RPMI7951 (cell line): ENCODE results near the gene RIPOR2. TPM values are rescaled to one million over a fixed set of nuclear protein-coding genes. Genes with fewer than 3 reads are reported as not detected.
"Not testable (repeated sequence)": the region's sequence is repeated elsewhere in the genome, so short reads cannot be mapped to it uniquely, and the experiment has no call there.

ENCODE experiments used
- DNase-seq: peaks from one replicate; pipeline ENCODE4 v3.0.0-alpha.2; 2012; ENCODE audit warnings: low read depth
- total RNA-seq: library from RNA; depleted of rRNA; stranded (reverse); fragments of >200 nt; shearing (Covaris generic); gene quantifications from 2 replicates; pipeline ENCODE4 v1.2.3, GENCODE V29; 2014

RIPOR2 gene
- total RNA-seq, 1 experiment from 2014 or later: 0.72 TPM

DNA sequence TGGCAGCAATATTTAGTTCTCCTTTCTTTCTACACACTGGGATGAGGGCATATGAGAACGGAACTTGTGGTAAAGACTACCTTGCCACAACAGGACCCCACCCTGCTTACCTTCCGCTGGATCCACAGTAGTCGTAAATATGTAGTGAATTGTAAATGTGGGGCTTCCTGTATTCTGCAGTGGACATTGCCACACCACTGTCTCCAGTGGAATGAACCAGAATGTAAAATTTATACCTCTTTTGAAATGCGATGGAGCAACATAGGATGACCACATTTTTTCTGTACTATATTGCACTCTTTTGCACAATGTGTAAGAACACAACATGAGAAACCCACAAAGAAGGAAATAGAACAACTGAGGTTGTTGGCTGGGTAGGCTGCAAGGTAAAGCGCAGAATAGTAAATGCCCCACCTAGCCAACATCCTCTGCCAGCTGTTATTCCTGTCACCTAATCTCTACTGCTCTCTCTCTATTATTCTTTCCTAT lies 16.1 kb upstream of the RIPOR2 start:
- DNase-seq: no peak

DNA sequence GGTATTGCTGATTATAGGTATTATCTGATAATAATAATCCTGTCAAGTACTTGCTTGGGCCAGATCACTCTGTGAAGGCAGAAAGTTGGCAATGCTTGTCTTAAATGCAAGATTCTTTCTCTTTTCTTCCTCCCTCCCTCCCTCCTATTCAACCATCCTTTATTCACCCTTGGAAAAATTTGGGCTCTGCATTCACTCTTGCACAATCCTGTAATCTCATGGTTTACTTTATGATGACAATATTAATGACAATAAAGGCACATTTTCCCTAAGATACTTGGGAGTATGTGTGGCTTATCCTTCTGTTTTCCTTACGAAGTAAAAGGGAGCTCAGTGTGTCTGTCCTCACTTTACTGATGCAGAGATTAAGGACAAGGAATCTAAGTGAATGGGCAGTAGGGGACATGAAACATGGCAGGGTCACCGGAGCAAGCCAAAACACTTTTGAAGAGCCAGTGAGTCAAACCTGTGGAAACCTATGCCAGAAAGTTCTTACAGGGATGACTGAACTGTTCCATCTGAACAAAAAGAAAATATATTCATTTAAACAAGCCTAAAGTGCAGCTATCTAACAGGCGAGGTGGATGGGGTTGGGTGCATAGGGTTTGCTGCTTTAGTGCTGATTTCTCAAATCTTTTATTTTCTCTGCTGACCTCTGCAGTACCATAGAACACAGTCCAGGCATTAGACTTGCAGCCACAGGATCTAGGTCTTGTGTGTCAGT lies 14.6 kb upstream of the RIPOR2 start:
- no peak for DNase-seq

DNA sequence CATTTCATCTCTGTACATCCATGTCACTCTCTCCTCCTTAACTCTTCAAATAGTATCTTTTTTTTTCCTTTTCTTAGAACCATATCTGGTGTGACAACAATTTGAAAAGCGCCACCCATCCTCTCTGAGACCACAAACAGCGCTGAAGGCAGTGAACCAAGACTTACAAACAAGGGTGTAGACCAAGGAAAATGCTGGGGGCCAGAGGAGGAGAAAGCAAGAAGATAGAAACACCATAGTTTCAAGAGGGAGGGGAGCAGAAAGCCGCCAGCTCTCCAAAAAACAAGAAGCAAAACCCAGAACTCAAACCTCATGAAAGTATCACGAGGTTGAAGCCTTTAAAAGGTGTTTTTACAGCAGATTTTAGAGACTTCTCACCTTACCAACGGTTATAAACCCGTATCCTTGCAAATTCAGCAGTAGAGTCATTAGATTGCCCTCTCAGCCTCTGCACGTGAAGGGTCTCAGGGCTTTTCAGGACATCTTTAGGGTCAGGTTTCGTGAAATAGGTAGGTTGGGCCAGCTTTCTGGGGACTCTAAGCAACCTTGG lies 13.3 kb upstream of the RIPOR2 start:
- DNase-seq: no peak

DNA sequence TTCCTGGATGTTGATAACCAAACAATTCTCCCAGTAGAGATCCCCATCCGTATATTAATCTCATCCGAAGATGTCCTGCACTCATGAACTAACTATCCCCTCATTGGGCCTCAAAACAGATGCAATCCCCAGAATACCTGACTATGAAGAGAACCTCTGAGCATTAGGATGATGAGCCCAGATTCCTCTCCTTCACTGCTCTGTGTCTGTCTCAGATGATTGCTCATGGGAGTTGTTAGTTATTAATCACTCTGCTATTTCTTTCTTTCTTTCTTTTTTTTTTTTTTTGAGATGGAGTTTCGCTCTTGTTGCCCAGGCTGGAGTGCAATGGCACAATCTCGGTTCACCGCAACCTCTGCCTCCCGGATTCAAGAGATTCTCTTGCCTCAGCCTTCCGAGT lies 12.5 kb upstream of the RIPOR2 start:
- not testable (repeated sequence) for DNase-seq

DNA sequence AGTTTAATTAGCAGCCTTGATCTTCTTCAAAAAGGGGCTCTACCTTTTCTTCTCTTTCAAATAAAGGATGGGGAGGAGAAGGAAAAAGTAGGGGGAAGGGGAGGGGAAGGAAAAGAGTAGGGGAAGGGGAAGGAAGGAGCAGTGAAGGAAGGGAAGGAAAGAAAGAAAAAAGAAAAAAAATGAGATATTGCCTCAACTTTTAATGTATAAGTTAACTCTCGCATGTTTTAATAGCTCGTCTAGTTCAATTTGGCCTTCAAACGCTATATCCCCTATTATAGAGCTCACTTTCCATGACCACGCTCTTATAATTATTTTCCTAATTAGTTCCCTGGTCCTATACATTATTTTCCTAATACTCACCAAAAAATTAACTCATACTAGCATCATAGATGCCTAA lies 11.9 kb upstream of the RIPOR2 start:
- no peak for DNase-seq

DNA sequence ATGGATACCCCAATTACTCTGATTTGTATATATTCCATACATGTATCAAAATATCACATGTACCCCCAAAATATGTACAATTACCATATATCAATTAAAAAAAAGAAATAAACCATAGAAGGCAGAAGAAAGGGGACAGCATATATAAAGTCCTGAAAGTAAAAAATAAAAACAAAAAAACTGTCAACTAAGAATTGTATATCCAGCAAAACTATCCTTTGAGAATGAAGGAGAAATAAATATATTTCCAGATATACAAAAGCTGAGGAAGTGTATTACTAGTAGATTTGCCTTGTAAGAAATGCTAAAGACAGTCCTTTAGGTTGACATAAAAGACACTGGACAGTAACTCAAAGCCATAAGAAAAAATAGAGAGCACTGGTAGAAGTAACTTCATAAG lies 9.3 kb upstream of the RIPOR2 start:
- no peak for DNase-seq

DNA sequence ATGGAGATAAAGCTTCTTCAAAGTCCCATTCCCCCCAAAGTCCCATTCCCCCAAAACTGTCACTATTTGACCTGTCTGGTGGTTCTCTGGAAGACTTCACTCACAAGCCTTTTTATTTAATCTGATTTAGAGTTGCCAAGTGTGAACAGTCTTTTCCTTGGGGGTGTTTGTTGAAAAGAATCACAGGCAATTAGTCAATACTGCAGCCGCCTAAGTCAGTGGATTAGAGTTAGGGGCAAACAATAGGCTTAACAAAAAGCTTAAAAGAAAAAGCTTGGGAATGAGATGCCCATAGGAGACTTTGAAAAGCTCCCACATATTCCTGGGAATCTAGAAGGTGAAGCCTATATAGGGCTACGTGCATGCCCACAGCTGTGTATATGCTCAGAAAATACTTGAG lies 8.0 kb upstream of the RIPOR2 start:
- no peak for DNase-seq

DNA sequence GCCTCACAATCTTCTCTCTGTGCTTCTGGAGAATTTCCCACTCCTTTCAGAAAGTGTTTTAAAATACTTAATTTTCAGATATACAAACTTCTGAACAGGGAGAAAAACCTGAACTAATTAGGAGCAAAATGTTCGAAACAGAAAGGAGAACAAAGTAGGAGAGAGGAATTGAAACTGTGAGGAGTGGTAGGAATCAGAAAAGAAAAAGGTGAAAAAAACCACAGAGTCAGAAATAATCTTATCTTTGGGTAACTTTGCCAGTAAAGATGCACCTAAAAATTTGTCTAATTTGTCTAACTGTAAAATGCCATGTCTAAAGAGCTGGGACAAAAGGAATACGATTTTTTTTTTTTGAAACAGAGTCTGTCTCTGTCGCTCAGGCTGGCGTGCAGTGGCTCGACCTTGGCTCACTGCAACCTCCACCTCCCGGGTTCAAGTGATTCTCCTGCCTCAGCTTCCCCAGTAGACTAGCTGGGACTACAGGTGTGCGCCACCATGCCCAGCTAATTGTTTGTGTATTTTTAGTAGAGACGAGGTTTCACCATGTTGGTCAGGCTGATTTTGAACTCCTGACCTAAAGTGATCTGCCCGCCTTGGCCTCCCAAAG lies 4.7 kb upstream of the RIPOR2 start:
- no peak for DNase-seq

DNA sequence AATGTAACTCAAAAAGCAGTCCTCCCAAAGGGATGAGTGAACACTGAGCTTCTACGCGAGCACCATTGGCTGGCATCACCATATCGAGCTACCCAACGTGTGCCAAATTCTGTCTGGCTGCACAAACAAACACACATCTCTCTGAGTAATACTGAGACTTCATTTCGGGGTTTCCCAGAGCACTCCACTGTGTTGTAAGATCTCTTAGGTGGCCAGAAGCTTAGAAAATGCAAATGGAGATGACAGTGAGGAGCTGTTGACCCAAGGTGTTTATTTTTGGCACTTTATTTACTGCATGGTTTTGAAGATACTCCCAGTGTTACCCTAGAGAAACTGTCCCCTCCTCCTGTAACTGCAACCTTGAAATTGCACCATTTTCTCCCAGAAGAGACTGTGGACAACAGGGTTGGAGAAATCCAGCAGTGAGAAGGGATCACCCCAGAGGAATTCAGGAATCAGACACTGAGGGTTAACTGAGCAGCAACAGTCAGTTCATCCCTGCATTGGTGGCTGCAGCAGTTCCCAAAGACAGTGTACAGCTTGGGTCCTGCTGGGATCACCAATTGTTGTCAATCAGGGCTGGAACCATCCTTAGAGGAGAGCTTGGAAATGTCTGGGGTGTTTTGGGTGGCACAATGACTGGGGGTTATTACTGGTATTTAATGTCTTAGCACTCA lies 1.0 kb upstream of the RIPOR2 start:
- DNase-seq: no peak

DNA sequence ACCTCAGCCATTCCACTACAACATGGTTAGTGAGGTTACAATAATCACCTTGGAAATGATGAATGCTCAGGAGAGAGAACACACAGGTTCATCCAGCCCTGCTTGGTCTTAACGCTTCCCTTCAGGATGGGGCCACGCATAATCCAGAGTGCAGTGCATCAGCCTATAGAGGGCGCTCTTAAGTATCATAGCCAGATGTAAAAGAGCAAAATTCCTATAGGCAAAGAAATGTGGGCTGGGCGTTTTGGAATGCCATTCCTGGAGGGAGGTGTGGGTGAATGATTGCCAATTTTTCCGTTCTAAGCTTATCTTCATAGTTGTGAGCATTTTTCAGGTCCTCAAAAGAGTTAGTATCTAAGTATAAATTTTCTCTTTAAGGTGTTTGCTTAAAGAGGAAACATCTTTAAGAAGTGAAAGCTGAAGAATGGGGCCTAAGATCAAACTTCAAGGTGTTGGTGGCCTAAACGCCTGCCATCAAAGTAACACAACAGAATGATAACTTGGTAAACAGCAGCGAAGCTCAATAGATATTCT lies 1.8 kb downstream of the RIPOR2 start:
- peak; percentile 17 for DNase-seq

DNA sequence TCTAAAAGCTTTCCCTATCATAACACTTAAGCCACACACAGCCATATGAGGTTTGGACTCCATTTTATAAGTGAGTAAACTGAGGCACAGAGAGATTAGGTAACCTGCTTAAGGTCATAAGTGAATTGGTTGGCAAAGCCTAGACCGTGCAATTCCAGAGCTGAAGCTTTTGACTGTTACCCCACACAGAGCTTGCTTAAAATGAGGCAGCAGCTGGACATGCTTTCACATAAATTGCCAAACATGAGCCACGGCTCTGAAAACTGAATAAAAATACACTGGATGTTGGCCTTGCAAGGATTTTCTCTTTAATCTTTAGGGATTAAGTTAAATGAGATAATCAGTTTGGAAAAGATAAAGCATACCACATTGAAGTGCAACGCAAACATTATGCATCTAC lies 2.5 kb downstream of the RIPOR2 start:
- DNase-seq: no peak

DNA sequence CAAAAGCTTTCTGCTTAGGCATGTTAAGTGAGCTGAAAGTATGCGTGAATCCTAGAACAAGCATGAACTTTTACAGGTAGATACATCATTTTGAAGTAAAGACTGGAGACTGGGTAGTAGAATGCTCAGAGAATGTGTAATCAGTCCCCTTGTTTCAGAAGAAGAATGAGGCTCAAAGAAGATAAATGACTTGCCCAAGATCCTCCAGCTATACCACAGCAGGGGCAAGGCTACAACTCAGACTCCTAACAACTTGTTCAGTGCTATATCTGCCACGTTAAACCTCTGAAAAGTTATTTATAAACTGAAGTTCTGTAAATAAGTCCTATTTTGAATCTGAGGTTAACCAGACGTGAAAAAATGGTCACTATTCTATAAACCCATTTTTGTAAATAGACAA lies 2.9 kb downstream of the RIPOR2 start:
- DNase-seq: no peak

DNA sequence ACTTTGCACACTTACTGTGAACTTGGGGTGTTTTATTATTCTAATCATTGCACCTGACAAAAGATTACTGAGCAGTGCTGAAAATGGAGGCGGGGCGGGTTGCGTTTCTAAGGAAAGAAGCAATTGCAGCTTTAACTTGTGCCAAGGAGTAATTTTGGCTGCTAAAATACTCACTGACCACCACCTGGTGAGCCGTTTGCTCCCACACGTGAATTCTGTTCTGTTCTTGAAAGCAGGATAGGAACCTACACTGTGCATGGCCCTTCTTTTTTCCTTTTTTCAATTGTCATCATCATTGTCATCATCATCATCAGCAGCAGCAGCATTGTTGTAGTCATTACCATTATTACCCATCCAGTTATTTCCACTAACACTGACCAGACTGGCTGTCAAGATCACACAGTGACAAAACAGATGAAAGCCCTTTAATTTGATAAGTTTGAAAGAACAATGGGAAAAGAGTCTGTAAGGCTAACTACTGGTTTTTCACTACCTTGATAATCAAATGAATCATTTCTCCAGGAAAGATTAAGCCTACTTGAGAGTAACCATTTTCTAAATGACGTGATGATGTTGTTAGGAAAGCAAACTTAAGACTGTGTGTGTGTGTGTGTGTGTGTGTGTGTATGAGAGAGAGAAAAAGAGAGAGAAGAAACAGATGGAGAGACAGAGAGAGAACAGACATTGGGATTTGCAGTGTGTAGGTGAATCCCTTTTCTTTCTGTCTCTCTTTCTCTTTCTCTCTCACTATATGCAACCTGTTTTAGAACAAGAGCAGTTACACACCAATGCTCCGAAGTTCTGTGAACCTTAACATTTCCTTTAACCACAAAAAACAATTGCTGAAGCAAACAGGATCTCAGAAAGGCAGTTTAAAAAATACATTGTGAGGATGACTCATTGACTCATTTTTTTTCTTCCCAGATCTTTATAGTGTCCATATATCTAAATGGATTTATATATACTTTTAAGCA lies 3.8 kb downstream of the RIPOR2 start:
- DNase-seq: peak; percentile 17

DNA sequence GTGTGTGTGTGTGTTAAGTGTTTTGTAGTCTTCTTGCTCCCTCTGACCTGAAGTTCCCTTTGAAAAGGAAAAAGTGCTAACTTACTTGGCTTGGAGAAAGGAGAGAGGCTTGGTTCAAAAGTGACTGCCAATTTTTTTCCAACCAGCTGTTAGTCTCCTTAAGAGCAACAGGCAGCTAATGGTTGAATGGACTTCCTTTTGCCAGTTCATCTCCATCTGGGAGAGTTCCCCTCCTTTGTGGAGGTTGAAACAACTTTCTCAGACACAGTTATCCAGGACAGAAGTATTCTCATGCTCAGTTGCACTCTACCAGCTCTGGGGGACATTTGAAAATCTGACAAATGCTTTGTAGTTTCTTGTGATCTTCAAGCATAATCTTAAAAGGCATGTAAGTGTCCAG lies 4.5 kb downstream of the RIPOR2 start:
- DNase-seq: no peak

DNA sequence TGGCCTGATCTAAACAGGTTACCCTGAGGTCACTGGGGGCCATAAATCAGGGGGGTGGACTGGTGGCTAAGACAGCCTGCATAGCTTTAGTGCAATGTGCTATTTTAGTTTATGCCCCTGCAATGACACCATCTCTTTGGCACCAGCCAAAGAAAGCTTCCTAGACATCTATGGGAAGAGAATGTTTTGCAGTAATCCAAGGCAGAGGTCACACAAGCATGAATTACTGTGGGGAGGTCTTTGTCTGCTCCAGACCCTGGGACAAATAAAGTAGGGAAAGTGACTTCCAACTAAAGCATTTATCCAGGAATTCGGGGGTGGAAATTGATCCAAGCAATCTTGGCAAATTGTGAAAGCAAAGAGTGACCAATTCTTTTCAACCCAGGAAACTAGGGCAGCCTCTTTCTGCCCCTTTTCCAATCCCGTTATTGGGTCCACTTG lies 5.3 kb downstream of the RIPOR2 start:
- no peak for DNase-seq

DNA sequence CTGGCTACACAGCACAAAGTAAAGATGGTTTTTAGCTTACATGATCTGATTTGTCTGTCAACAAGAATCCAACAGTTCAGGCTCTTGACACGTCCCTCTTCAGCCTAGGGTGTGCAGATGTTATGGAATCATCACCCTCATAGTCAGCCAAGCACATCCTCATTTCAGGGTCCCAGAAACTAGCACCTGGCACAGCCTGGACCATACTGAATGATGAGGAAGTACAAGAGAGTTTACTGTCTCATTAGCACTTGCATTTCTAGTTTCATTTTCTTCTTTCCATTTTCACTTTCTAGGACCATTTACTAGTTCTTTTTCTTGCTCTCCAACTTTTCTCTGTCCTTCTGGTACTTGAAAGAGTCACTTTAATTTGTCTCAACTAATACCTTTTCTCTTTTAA lies 6.5 kb downstream of the RIPOR2 start:
- no peak for DNase-seq

DNA sequence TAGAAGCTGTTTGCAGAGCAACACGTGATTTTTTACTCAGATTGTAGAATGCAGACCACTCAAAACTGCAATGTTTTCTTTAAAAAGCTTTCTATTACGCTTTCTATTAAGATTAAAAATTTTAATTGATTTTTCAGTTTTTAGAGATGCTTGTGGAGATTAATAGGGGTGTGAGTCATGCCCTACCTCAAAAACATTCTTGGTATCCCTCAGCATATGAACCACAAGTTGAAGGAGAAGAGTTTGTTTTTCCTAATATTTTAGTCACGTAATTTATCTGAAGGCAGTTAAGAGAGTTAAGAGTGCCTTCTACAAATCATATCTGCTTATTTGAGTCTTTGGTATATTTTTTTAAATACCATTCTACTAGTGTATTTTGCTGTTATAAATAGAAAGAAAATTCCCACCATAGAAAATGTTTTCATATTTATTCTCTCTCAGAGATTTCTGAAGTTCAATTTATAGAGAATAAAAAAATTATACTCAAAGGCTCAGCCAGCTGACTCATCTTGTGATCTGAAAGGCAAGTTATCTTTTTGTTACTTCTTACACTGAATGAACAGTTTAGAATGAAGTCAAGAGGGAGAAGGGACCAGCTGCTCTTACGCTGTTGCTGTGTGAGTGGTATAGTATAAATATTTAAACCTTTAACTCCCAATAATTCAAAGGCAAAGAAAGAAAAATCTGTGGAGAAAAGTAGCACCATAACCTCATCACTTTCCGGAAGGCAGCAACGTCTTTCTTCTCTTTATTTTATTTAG lies 7.6 kb downstream of the RIPOR2 start:
- DNase-seq: no peak

DNA sequence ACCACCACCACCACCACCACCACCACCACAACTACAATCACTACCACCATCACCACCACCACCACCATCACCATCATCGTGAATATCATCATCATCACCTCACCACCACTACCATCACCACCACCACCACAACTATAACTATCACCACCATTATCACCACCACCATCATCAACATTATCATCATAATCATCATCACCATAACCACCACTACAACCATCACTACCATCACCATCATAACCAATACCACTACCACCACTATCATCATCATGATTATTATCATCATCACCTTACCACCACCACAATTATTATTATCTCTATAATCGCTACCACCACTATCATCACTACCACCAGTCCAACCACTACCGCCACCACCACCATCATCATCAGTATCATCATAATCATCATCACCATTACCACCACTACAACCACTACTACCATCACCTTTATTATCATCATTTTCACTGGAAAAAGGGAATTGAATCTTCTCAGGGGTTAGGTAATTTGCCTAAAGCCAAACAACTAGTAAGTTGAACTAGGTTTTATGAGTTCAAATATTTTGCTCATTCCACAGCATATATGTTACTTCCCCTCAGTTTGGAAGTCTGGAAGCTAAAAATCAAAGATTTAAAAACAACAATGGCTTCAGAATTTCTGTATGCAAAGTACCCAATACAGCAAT lies 8.3 kb downstream of the RIPOR2 start:
- no peak for DNase-seq

DNA sequence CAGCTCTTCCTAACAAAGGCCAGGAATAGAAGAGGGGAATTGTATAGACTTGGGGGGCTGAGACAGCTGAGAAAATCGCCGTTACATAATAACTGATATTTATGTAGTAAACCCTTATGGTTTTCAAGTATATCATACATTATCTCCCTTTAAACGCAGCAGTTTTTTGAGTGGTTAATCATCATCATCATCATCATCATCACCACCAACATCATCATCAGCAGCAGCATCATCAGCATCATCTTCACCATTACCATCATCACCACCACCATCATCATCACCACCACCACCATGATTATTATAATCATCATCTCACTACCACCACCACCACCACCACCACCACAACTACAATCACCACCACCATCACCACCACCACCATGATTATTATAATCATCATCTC lies 9.1 kb downstream of the RIPOR2 start:
- DNase-seq: not testable (repeated sequence)

DNA sequence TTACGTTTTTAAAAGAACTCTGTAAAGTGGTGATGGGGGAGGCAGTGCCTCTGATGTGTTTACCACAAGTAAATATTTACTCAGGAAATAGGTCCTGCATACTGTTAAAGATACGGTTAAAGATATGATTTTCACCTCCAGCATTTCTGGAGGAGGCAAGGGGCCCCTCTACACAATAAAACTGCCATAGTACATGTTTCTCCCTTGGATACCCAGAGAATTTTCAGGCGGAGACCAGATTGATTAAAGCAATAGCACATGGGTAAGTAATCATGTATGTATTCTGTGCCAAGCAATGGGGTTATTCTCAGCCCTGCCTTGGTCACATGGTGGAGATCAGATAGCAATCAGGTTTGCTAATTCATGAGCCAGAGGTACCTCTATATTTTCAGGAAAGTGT lies 9.6 kb downstream of the RIPOR2 start:
- DNase-seq: no peak
